ENCODE data around the gene ST7L.

The ST7L gene

DNA sequence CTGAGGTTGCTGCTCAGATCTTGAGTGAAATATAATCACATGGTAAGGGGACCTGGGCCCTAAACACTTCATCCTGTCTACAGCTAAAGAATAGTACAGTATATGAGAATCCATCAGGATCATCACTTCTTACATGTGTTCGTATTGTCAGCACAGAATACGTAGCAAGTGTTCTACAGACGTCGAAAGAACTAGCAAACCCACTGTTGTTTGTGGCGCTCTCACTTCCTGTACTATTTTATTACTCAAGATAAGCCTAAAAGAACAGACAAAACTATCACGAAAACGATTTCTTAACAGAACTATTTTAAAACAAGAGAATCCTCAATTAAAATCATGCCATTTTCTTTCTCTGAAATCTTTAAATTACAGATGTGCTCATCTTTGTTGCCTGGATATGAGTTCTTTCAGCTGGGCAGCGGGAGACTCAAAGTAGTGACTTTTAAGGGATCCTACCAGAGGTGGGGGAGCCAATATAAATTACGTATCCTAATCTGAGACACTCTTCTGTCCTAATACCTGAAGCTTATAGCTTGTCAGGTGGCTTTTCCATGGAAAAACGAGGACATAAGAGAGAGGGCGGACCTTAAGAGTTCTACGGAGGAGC, 724 bp downstream of the ST7L start:
- Histone ChIP-seq H3K4me3 (ENCODE audit: low read length) (peak overlapping the region; percentile 92), H3K9ac (ENCODE audit: low read depth, low read length) (peak overlapping the region; percentile 95), H3K36me3 (ENCODE audit: insufficient read depth, low read length) (peaks cover 31% of the 10 kb centered on the region), H3K27me3 (ENCODE audit: insufficient read depth, low read length) (no peaks in the 10 kb centered on the region), H3K4me1 (ENCODE audit: insufficient read depth, low read length) (peaks cover 11% of the 10 kb centered on the region; the same call in 1 of the 2 replicates), H3K27ac (ENCODE audit: low read depth, low read length) (peak overlapping the region; percentile 96), H3K9me3 (ENCODE audit: insufficient read depth, low read depth, low read length) (no peaks in the 10 kb centered on the region)
- 5% methylated on average over 12 of the region's 12 CpGs for WGBS

DNA sequence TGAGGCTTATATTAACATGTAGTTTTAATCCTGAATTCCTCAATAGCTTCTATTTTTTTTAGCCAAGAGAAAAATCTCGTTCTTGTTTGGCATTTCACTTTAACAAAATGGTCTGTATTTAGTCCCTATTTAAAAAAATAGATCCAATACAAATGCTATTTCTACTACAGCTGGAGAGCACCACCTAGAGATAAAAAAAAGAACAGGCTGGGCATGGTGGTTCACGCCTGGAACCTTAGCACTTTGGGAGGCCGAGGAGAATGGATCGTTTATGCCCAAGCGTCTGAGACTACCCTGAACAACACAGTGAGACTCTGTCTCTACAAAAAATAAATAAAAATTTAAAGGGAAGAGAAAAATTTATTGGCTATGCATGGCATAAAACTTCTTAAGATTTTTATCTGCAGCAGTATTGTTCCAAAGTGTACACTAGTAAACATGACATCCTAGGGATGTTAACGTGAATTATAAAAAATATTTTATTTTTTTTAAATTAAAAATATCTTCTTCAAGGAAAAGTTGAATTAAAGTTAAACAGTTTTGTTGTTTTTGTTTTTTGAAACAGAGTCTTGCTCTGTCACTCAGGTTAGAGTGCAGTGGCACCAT, 4.4 kb downstream of the ST7L start:
- Histone ChIP-seq H3K27ac (ENCODE audit: low read depth, low read length) (no peak overlapping the region), H3K4me1 (ENCODE audit: insufficient read depth, low read length) (peaks cover 4% of the 10 kb centered on the region; the same call in 1 of the 2 replicates), H3K36me3 (ENCODE audit: insufficient read depth, low read length) (peaks cover 68% of the 10 kb centered on the region), H3K27me3 (ENCODE audit: insufficient read depth, low read length) (no peaks in the 10 kb centered on the region), H3K9me3 (ENCODE audit: insufficient read depth, low read depth, low read length) (no peaks in the 10 kb centered on the region), H3K4me3 (ENCODE audit: low read length) (no peak overlapping the region), H3K9ac (ENCODE audit: low read depth, low read length) (no peak overlapping the region)
- 76% methylated on average over 5 of the region's 6 CpGs for WGBS

GRCh38 chr1:112605633-112606327, 13.2 kb downstream of the ST7L start:
- Histone ChIP-seq H3K9me3 (ENCODE audit: insufficient read depth, low read depth, low read length) (no peaks in the 10 kb centered on the region), H3K27ac (ENCODE audit: low read depth, low read length) (no peak overlapping the region), H3K4me1 (ENCODE audit: insufficient read depth, low read length) (no peaks in the 10 kb centered on the region), H3K4me3 (ENCODE audit: low read length) (no peak overlapping the region), H3K9ac (ENCODE audit: low read depth, low read length) (no peak overlapping the region), H3K36me3 (ENCODE audit: insufficient read depth, low read length) (peaks cover 68% of the 10 kb centered on the region), H3K27me3 (ENCODE audit: insufficient read depth, low read length) (no peaks in the 10 kb centered on the region)
- WGBS, result 95% methylated on average over 4 of the region's 4 CpGs

DNA sequence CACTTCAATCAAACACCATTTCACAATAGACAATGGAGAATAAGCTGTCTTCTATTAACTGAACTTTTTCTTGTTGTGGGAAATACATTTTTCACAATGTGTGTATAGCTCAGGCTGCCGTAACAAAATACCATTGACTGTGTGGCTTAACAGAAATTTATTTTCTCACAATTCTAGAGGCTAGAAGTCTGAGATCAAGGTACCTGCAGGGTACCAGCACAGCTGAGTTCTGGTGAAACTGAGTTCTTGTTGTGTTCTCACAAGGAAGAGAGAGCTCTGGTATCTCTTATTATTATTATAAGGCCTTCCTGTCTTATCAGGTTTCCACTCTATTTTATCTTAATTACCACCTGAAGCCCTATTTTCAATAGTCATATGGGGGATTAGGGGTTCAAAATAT, 15.4 kb downstream of the ST7L start:
- WGBS, result 94% methylated on average over 1 of the region's 1 CpG

DNA sequence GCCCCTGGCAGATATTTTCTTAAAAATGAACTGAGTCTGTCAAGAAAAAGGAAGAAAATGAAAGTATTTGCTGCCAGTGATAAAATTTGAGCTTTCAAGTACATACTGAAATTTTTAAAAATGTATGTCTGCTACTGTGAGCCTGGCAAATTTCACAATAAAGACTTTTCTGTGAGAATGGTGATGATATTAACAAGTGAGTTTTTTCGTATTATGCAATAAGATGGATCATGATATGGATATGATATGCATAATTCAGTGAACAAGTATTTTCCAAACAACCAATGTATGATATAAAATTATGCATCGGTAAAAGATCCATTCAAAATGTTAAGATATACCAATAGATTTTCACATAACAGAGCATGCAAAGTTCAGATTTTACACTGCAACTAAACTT, 15.9 kb downstream of the ST7L start:
- Histone ChIP-seq H3K9ac (ENCODE audit: low read depth, low read length) (no peak overlapping the region), H3K9me3 (ENCODE audit: insufficient read depth, low read depth, low read length) (no peaks in the 10 kb centered on the region), H3K27ac (ENCODE audit: low read depth, low read length) (no peak overlapping the region), H3K36me3 (ENCODE audit: insufficient read depth, low read length) (peaks cover 64% of the 10 kb centered on the region), H3K27me3 (ENCODE audit: insufficient read depth, low read length) (no peaks in the 10 kb centered on the region), H3K4me1 (ENCODE audit: insufficient read depth, low read length) (no peaks in the 10 kb centered on the region), H3K4me3 (ENCODE audit: low read length) (no peak overlapping the region)
- WGBS, result 92% methylated on average over 1 of the region's 2 CpGs

More for the DNA sequence above, 15.4 kb downstream of the ST7L start:
- Histone ChIP-seq H3K36me3 (ENCODE audit: insufficient read depth, low read length) (peaks cover 67% of the 10 kb centered on the region), H3K4me1 (ENCODE audit: insufficient read depth, low read length) (no peaks in the 10 kb centered on the region), H3K9me3 (ENCODE audit: insufficient read depth, low read depth, low read length) (no peaks in the 10 kb centered on the region), H3K9ac (ENCODE audit: low read depth, low read length) (no peak overlapping the region), H3K27ac (ENCODE audit: low read depth, low read length) (no peak overlapping the region), H3K27me3 (ENCODE audit: insufficient read depth, low read length) (no peaks in the 10 kb centered on the region), H3K4me3 (ENCODE audit: low read length) (no peak overlapping the region)

DNA sequence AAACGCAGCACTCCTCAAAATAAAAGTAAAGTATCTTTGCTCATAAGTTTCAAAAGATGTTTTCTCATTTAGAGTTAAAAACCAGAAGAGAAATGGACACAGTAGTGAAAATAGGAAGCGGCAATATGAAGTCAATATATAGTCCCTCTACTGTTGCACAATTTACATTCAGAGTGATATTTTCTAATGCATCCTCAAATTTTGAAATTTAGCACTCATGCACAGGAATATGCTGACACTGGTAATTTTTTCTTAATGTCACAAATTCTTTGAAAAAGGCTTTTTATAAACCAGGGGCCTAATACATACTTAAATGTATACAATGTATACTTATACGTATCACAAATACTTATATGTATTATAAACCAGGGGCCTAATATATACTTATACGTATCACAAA, 19.5 kb downstream of the ST7L start:
- H3K9ac ChIP-seq (ENCODE audit: low read depth, low read length), result no peak overlapping the region
- no peak overlapping the region for H3K4me3 ChIP-seq (ENCODE audit: low read length)
- H3K4me1 ChIP-seq (ENCODE audit: insufficient read depth, low read length), result no peaks in the 10 kb centered on the region
- no peak overlapping the region for H3K27ac ChIP-seq (ENCODE audit: low read depth, low read length)
- no peaks in the 10 kb centered on the region for H3K9me3 ChIP-seq (ENCODE audit: insufficient read depth, low read depth, low read length)
- WGBS, result 100% methylated on average over 1 of the region's 4 CpGs
- no peaks in the 10 kb centered on the region for H3K27me3 ChIP-seq (ENCODE audit: insufficient read depth, low read length)
- H3K36me3 ChIP-seq (ENCODE audit: insufficient read depth, low read length), result peaks cover 74% of the 10 kb centered on the region

DNA sequence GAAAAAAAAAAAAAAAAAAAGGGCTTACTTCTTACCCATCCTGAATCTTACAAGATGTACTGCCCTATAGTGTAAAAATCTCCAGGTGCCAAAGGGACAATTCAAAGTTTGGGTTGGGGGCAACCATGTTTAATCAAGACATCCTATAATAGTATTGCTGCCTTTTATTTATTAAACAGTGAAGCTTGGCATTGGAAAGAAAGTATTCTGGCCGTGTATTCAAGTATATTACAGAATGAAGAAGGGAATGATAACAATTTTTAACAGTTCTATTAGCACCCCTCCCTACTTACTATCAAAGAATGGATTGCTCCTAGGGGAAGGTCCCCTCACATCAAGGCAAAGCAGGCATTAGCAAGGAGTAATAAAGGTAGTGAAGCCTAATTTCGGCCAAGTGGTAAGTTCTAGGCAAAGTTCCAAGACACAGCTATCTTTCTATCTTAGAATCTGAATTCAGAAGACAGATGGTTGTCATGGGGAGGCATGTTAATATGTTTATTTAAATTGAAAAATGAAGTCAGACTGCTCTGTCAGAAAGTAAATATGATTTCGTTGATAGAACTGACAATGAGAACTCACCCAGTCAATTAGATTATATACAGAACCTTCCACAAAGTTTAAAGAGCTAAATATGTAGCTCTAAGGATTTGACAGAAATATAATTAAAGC, 24.6 kb downstream of the ST7L start:
- Histone ChIP-seq H3K27me3 (ENCODE audit: insufficient read depth, low read length) (no peaks in the 10 kb centered on the region), H3K27ac (ENCODE audit: low read depth, low read length) (no peak overlapping the region), H3K4me3 (ENCODE audit: low read length) (no peak overlapping the region), H3K36me3 (ENCODE audit: insufficient read depth, low read length) (peaks cover 77% of the 10 kb centered on the region), H3K9me3 (ENCODE audit: insufficient read depth, low read depth, low read length) (peaks cover 5% of the 10 kb centered on the region; the same call in 1 of the 2 replicates), H3K4me1 (ENCODE audit: insufficient read depth, low read length) (no peaks in the 10 kb centered on the region), H3K9ac (ENCODE audit: low read depth, low read length) (no peak overlapping the region)
- WGBS, result 79% methylated on average over 1 of the region's 3 CpGs

DNA sequence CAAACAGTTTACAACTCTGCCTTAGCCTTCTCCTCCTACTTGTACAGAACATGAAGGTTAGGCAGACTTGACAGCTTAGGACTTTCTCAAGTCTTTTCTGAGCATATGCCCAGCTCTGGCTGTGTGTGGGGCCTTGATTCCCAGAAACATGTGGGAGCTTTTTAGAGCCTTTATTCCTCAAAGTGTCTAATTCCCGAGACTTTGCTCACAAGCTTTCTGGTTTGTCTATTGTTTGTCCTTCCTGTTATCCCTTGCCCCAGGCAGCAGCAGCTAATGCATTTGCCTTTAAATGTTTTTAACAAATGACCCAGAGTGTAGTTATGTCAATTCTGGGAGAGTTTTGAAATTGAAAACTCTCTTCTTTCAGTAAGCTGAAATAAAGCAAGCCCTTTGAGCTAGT, 29.2 kb downstream of the ST7L start:
- Histone ChIP-seq H3K27ac (ENCODE audit: low read depth, low read length) (no peak overlapping the region), H3K4me1 (ENCODE audit: insufficient read depth, low read length) (no peaks in the 10 kb centered on the region), H3K27me3 (ENCODE audit: insufficient read depth, low read length) (no peaks in the 10 kb centered on the region), H3K9ac (ENCODE audit: low read depth, low read length) (no peak overlapping the region), H3K9me3 (ENCODE audit: insufficient read depth, low read depth, low read length) (peaks cover 13% of the 10 kb centered on the region; the same call in 1 of the 2 replicates), H3K4me3 (ENCODE audit: low read length) (no peak overlapping the region), H3K36me3 (ENCODE audit: insufficient read depth, low read length) (peaks cover 55% of the 10 kb centered on the region)
- 100% methylated on average over 1 of the region's 1 CpG for WGBS

GRCh38 chr1:112583366-112583765, 35.6 kb downstream of the ST7L start:
- Histone ChIP-seq H3K36me3 (ENCODE audit: insufficient read depth, low read length) (peaks cover 29% of the 10 kb centered on the region), H3K4me3 (ENCODE audit: low read length) (no peak overlapping the region), H3K4me1 (ENCODE audit: insufficient read depth, low read length) (no peaks in the 10 kb centered on the region), H3K27me3 (ENCODE audit: insufficient read depth, low read length) (no peaks in the 10 kb centered on the region), H3K27ac (ENCODE audit: low read depth, low read length) (no peak overlapping the region), H3K9ac (ENCODE audit: low read depth, low read length) (no peak overlapping the region), H3K9me3 (ENCODE audit: insufficient read depth, low read depth, low read length) (peaks cover 7% of the 10 kb centered on the region; the same call in 1 of the 2 replicates)

- Histone ChIP-seq H3K4me3 (ENCODE audit: low read length) (no peak overlapping the region), H3K27me3 (ENCODE audit: insufficient read depth, low read length) (no peaks in the 10 kb centered on the region), H3K9ac (ENCODE audit: low read depth, low read length) (no peak overlapping the region), H3K4me1 (ENCODE audit: insufficient read depth, low read length) (no peaks in the 10 kb centered on the region), H3K9me3 (ENCODE audit: insufficient read depth, low read depth, low read length) (no peaks in the 10 kb centered on the region), H3K27ac (ENCODE audit: low read depth, low read length) (no peak overlapping the region), H3K36me3 (ENCODE audit: insufficient read depth, low read length) (peaks cover 37% of the 10 kb centered on the region)
These were observed 37.3 kb downstream of the ST7L start for GRCh38 chr1:112581586-112582192.

All from HUES64 (cell line).